ENCODE results near the gene S100A12.

Gene S100A12

DNA sequence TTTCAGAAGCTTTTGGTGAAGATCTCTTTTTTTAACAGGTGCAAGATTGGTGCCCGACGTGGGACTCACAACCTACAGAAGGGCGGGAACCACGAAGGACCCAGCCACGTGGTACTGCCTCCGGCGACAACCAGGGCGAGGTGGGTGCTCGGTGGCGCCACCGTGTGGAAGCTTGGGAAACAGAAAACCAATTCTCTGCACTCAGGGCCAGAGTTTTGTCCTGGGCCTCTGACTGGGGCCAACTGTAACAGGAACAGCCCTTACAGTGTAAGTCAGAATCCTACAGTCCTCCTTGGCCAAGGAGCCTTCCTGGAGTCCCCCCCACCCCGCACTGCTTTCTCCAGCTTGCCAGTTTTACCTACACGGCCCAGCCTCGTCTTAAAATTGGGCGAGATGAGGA, 29.3 kb upstream of the S100A12 start:
- Histone ChIP-seq H3K4me3 (ENCODE audit: low read depth, low read length) (no peak overlapping the region), H3K36me3 (ENCODE audit: control insufficient read depth, insufficient read depth, low read length) (no peaks in the 10 kb centered on the region), H3K27ac (ENCODE audit: low read depth, low read length) (no peak overlapping the region), H3K9ac (ENCODE audit: low read depth, low read length) (no peak overlapping the region), H3K27me3 (ENCODE audit: control insufficient read depth, insufficient read depth, low read length) (peaks cover 14% of the 10 kb centered on the region), H3K9me3 (ENCODE audit: control insufficient read depth, insufficient read depth, low read length) (no peaks in the 10 kb centered on the region), H3K4me1 (ENCODE audit: control insufficient read depth, insufficient read depth, low read length) (no peaks in the 10 kb centered on the region)

DNA sequence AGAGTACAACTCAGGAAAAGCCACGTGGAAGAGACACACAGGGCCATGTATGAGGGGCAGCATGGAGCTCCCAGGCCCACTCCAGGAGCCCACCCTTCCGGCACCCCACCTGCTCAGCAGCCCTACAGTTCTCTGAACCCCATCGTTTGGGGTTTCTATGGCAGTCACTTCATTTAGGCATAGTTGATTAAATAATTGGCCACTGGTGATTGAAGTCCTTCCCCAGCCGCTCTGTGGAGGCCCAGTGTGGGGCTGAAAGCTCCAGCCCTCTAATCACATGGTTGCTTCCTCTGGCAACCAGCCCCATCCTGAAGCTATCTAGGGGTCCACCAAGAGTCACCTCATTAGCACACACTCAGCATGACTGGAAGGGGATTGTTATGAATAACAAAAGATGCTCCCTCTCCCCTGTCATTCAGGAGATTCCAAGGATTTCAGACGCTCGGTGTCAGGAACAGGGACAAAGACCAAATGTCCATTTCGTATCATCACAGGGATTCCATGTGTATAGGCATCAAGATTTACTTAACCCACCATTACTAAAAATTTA, 28.7 kb upstream of the S100A12 start:
- no peaks in the 10 kb centered on the region for H3K4me1 ChIP-seq (ENCODE audit: control insufficient read depth, insufficient read depth, low read length)
- peaks cover 14% of the 10 kb centered on the region for H3K27me3 ChIP-seq (ENCODE audit: control insufficient read depth, insufficient read depth, low read length)
- no peak overlapping the region for H3K27ac ChIP-seq (ENCODE audit: low read depth, low read length)

DNA sequence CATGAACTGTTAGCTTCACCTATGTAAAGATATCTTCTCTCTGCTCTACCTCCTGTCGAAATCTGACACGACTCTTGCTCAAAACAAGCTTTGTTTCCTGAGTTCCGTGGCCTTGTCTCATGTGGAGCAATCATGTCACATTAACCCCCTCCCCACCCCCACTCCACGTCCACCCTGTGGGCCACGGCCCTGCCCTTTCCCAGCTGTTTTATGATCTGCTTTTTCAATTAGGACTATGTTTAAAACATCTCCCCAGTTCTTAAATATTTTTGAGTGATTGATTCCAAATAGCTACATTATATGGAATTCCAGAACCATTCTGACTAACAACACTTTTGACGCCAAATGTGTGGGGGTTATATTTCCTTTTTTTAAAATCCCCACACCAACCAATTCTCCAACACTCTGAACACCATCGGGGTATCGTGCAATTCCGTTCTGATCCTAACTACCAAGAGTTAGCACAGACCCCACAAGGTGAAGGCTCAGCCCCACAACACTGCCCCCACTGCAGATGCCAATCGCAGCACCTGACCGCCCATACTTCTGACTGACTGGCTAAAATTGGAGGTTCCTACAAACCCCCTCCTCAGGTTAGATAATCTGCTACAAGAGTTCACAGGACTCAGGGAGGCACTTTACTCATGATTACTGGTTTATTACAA, 28.1 kb upstream of the S100A12 start:
- Histone ChIP-seq H3K9me3 (ENCODE audit: control insufficient read depth, insufficient read depth, low read length) (no peaks in the 10 kb centered on the region), H3K4me1 (ENCODE audit: control insufficient read depth, insufficient read depth, low read length) (no peaks in the 10 kb centered on the region), H3K9ac (ENCODE audit: low read depth, low read length) (no peak overlapping the region), H3K4me3 (ENCODE audit: low read depth, low read length) (no peak overlapping the region), H3K36me3 (ENCODE audit: control insufficient read depth, insufficient read depth, low read length) (no peaks in the 10 kb centered on the region), H3K27me3 (ENCODE audit: control insufficient read depth, insufficient read depth, low read length) (peaks cover 14% of the 10 kb centered on the region), H3K27ac (ENCODE audit: low read depth, low read length) (no peak overlapping the region)

More for the DNA sequence above, 28.7 kb upstream of the S100A12 start:
- Histone ChIP-seq H3K9ac (ENCODE audit: low read depth, low read length) (no peak overlapping the region), H3K9me3 (ENCODE audit: control insufficient read depth, insufficient read depth, low read length) (no peaks in the 10 kb centered on the region), H3K36me3 (ENCODE audit: control insufficient read depth, insufficient read depth, low read length) (no peaks in the 10 kb centered on the region), H3K4me3 (ENCODE audit: low read depth, low read length) (no peak overlapping the region)

DNA sequence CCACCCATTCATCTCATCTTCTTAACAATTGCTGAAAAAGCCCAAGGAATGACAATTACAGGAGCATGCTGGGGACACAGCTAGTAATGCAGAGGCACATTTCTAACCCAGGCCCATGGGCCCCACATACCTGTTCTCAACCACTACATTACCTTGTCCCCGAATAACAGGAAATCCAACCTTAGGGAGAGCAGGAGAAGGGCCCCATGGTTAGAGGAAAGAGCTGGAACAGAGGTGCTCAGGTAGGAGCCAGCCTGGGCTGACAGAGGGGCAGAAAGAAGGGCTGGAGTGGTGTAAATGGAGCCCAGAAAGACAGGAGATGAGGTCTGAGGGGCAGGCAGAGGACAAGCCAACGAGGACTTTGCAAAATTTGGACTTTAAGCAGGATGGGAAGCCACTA, 26.8 kb upstream of the S100A12 start:
- Histone ChIP-seq H3K4me1 (ENCODE audit: control insufficient read depth, insufficient read depth, low read length) (no peaks in the 10 kb centered on the region), H3K36me3 (ENCODE audit: control insufficient read depth, insufficient read depth, low read length) (no peaks in the 10 kb centered on the region), H3K27ac (ENCODE audit: low read depth, low read length) (no peak overlapping the region), H3K4me3 (ENCODE audit: low read depth, low read length) (no peak overlapping the region), H3K9ac (ENCODE audit: low read depth, low read length) (no peak overlapping the region), H3K27me3 (ENCODE audit: control insufficient read depth, insufficient read depth, low read length) (peaks cover 14% of the 10 kb centered on the region), H3K9me3 (ENCODE audit: control insufficient read depth, insufficient read depth, low read length) (no peaks in the 10 kb centered on the region)

DNA sequence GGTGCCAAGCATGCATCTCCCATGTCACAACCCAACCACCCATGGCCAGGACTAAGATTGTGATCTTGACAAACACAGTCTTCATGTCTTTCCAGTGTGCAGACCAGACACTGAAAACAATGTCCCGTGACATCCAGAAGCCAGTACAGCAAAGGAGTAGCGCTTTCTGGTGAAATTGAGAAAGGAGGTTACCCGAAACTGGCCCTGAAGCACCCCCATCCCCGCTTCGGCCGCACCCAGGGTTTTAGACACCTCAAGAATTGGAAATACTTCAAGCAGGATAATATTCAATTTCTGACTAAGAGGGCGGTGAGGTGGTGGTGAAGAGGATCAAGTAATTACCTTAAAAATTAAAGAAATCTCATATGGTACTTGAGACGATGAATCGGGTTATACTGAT, 26.0 kb upstream of the S100A12 start:
- H3K27me3 ChIP-seq (ENCODE audit: control insufficient read depth, insufficient read depth, low read length) = peaks cover 14% of the 10 kb centered on the region
- no peak overlapping the region for H3K9ac ChIP-seq (ENCODE audit: low read depth, low read length)
- no peaks in the 10 kb centered on the region for H3K4me1 ChIP-seq (ENCODE audit: control insufficient read depth, insufficient read depth, low read length)
- no peaks in the 10 kb centered on the region for H3K9me3 ChIP-seq (ENCODE audit: control insufficient read depth, insufficient read depth, low read length)
- no peak overlapping the region for H3K27ac ChIP-seq (ENCODE audit: low read depth, low read length)
- no peak overlapping the region for H3K4me3 ChIP-seq (ENCODE audit: low read depth, low read length)
- H3K36me3 ChIP-seq (ENCODE audit: control insufficient read depth, insufficient read depth, low read length) = no peaks in the 10 kb centered on the region

DNA sequence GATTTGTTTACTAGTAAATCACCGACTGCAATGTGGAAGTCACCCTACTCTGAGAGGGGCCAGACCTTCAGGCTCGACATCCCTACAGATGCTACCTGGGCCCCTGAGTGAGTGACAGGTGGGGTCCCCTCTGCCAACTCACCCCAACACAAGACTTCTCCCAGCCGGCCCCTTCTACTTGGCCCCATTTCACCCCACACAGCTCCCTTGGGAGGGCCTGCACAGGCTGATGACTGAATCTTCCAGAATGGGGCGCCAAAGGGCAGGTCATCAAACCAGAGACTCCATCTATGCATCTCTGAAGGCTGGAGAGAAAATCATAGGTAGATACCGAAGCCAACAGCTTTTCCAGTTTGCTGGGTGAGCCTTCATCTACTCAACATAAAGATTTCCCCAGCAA, 24.8 kb upstream of the S100A12 start:
- H3K9ac ChIP-seq (ENCODE audit: low read depth, low read length) = no peak overlapping the region
- no peaks in the 10 kb centered on the region for H3K4me1 ChIP-seq (ENCODE audit: control insufficient read depth, insufficient read depth, low read length)
- H3K27ac ChIP-seq (ENCODE audit: low read depth, low read length) = no peak overlapping the region
- H3K9me3 ChIP-seq (ENCODE audit: control insufficient read depth, insufficient read depth, low read length) = no peaks in the 10 kb centered on the region
- H3K27me3 ChIP-seq (ENCODE audit: control insufficient read depth, insufficient read depth, low read length) = peaks cover 14% of the 10 kb centered on the region
- no peaks in the 10 kb centered on the region for H3K36me3 ChIP-seq (ENCODE audit: control insufficient read depth, insufficient read depth, low read length)
- H3K4me3 ChIP-seq (ENCODE audit: low read depth, low read length) = no peak overlapping the region

DNA sequence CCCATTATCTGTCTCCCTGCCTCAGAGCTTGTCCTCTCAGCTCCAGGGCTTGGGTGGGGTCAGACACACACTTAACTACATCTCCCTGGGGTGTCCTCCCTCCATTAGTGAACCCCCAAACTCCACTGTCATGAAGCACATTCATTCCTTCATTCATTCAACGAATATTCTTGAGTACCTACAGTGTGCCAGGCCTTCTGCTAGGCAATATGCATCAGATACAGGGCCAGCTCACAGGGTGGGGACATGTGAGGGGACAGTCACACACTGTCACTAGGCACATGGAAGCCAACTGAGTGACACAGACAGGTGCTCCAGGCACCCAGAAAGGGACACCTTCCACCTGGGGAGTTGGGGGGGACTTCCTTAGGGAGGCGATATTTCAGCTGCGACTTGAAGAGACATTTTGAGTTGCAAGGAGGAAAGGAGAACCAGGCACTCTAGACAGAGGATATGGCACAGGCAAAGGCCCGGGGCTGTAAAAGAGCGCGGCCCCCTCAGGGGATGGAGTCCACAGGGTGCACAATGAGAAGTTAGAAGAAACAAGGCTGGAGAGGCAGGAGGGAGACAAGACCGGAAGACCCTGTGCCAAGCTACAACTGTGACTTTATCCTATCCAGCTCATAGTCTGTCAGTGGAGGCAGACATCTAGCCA, 24.1 kb upstream of the S100A12 start:
- Histone ChIP-seq H3K27me3 (ENCODE audit: control insufficient read depth, insufficient read depth, low read length) (peaks cover 13% of the 10 kb centered on the region), H3K9me3 (ENCODE audit: control insufficient read depth, insufficient read depth, low read length) (no peaks in the 10 kb centered on the region), H3K9ac (ENCODE audit: low read depth, low read length) (no peak overlapping the region), H3K4me3 (ENCODE audit: low read depth, low read length) (no peak overlapping the region), H3K36me3 (ENCODE audit: control insufficient read depth, insufficient read depth, low read length) (no peaks in the 10 kb centered on the region), H3K4me1 (ENCODE audit: control insufficient read depth, insufficient read depth, low read length) (no peaks in the 10 kb centered on the region), H3K27ac (ENCODE audit: low read depth, low read length) (no peak overlapping the region)

DNA sequence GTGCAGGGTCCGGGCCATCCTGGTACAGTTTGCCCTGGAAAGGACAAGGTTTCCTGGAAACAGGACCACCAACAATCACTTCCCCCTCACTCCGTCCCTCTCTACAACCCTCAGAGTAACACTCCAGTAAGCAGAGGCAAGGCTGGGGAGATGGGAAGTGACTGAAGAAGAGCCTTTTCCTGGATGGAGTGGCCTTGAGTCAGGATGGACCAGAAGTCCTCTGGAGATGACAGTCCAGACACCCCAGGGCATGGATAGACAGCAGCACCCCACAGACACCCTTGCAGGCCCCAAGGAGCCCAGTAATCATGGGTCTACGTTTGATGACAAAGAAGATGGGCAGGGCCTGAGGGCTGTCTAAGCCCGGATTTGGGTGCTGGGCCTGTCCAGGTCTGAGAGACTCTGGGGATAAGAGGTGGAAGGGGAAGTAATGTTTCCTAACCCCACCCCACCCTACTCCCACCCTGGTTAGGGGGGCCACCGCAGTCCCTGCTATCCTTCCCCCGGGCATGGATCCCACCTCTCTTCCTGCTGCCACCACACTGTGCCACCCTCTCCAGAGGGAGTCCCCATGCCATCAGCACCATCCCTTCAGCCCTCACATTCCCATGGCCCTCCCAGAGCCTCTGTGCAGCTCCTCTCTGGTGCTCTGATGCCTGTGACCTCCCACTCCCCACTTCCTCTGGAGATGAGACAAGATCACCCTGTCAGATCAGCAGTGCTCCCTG, 22.7 kb upstream of the S100A12 start:
- H3K4me3 ChIP-seq (ENCODE audit: low read depth, low read length) = no peak overlapping the region
- no peak overlapping the region for H3K27ac ChIP-seq (ENCODE audit: low read depth, low read length)
- no peaks in the 10 kb centered on the region for H3K9me3 ChIP-seq (ENCODE audit: control insufficient read depth, insufficient read depth, low read length)
- no peaks in the 10 kb centered on the region for H3K36me3 ChIP-seq (ENCODE audit: control insufficient read depth, insufficient read depth, low read length)
- H3K4me1 ChIP-seq (ENCODE audit: control insufficient read depth, insufficient read depth, low read length) = no peaks in the 10 kb centered on the region
- H3K9ac ChIP-seq (ENCODE audit: low read depth, low read length) = no peak overlapping the region
- 0 out of 2 replicates have a peak, but pooled peaks cover 3% of the 10 kb centered on the region for H3K27me3 ChIP-seq (ENCODE audit: control insufficient read depth, insufficient read depth, low read length)

DNA sequence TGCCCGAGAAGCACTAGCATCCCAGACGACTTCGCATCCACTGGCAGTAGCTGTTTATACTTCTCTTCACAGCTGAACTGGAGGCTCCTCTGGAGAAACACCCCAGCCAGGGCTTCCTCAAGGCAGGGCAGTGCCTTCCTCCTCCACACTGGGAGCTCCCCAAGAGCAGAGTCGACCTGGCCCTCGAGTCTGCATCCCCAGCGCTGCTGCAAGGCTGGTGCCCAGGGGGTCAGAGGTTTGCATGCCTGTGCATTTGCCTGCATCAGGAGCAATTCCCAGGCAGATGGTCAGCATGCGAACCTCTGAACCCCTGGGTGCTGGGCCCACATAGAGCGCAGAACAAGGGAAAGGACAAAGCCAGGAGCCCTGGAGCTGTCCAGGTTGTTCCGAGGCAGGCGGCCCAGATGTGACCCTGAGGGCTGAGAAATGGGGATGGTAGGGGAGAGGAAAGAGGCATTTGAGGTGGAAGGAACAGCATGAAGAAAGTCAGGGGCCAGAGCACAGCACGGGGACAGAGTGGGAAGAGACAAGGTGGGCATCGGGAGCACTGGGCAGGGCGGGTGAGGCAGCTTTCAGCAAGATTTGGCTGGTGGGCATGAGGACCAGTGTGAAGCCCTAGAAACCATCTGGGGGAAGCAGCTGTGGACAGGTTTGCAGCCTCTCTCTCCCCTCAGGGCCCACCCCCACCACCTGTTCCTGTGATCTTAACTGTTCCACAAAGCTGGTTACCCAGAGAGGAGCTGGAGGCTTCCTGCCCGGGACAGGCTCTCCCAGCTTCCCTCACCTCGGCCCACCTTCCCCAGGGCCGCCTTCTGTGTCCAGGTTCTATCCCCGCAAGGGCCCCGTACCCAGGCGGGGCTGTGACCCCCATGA, 21.9 kb upstream of the S100A12 start:
- H3K4me3 ChIP-seq (ENCODE audit: low read depth, low read length) = no peak overlapping the region
- H3K4me1 ChIP-seq (ENCODE audit: control insufficient read depth, insufficient read depth, low read length) = no peaks in the 10 kb centered on the region
- no peak overlapping the region for H3K27ac ChIP-seq (ENCODE audit: low read depth, low read length)
- no peaks in the 10 kb centered on the region for H3K27me3 ChIP-seq (ENCODE audit: control insufficient read depth, insufficient read depth, low read length)
- no peaks in the 10 kb centered on the region for H3K9me3 ChIP-seq (ENCODE audit: control insufficient read depth, insufficient read depth, low read length)
- H3K36me3 ChIP-seq (ENCODE audit: control insufficient read depth, insufficient read depth, low read length) = no peaks in the 10 kb centered on the region
- no peak overlapping the region for H3K9ac ChIP-seq (ENCODE audit: low read depth, low read length)

DNA sequence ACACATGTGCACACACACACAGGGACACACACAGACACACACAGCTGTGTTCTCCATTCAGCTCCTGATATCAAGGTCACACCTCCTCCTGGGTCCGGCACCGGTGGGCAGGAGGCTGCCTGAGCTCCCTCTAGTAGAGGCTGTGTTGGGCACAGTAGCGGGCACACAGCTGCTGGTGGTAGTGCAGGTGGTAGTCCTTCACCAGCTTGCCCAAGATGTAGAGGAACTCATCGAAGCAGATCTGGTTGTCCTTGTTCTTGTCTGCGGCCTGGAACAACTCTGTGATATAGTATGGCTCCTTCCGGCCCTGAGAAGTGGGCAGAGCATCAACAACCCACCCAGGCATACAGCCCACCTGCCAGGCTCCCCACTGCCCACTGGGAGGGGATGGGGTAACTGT, 21.0 kb upstream of the S100A12 start:
- Histone ChIP-seq H3K4me3 (ENCODE audit: low read depth, low read length) (no peak overlapping the region), H3K36me3 (ENCODE audit: control insufficient read depth, insufficient read depth, low read length) (no peaks in the 10 kb centered on the region), H3K9ac (ENCODE audit: low read depth, low read length) (no peak overlapping the region), H3K4me1 (ENCODE audit: control insufficient read depth, insufficient read depth, low read length) (no peaks in the 10 kb centered on the region), H3K27me3 (ENCODE audit: control insufficient read depth, insufficient read depth, low read length) (no peaks in the 10 kb centered on the region), H3K27ac (ENCODE audit: low read depth, low read length) (no peak overlapping the region), H3K9me3 (ENCODE audit: control insufficient read depth, insufficient read depth, low read length) (no peaks in the 10 kb centered on the region)

Measured in HUES48 (cell line).